Esophagus muscularis mucosa (tissue), 4 donors: ENCODE data around the gene CPEB1. TPM values are rescaled to one million over a fixed set of nuclear protein-coding genes. Genes with fewer than 3 reads are reported as not detected.

Experiments used
- DNase-seq: peaks from one replicate; pipeline ENCODE4 v3.0.0-alpha.2; 2017; ENCODE audit errors: extremely low spot score
- H3K27ac ChIP-seq, 4 donors: fragments of 200-600 bp; sonication (generic); replicated peaks in 1 of 4; 1 replicate in 3 of 4; 2 replicates in 1 of 4; pipeline ENCODE4 v1.5.1; 2016 to 2019; ENCODE audit warnings: mild to moderate bottlenecking in 1 of 4
- H3K27me3 ChIP-seq, 4 donors: fragments of 200-600 bp; sonication (generic); one replicate each; pipeline versions ENCODE4 v1.5.1 to v1.6.0; 2016 to 2019
- H3K36me3 ChIP-seq, 4 donors: fragments of 200-600 bp; sonication (generic); one replicate each; pipeline ENCODE4 v1.5.1; 2016 to 2019
- H3K4me1 ChIP-seq, 4 donors: fragments of 200-600 bp; sonication (generic); one replicate each; pipeline ENCODE4 v1.5.1; 2016 to 2019
- H3K4me3 ChIP-seq, 4 donors: fragments of 200-600 bp; sonication (generic); 1 replicate in 2 of 4; 2 replicates in 2 of 4; pipeline ENCODE4 v1.5.1; 2016 to 2019; ENCODE audit warnings: mild to moderate bottlenecking in 4 of 4, moderate library complexity in 1 of 4
- H3K9me3 ChIP-seq, 4 donors: fragments of 200-600 bp; sonication (generic); 1 replicate in 3 of 4; 2 replicates in 1 of 4; pipeline ENCODE4 v1.5.1; 2016 to 2019
- CTCF ChIP-seq, 3 experiments: fragments of 200-600 bp in 2 of 3; fragments of 450-650 bp in 1 of 3; sonication (generic) in 2 of 3; IDR thresholded peaks; one replicate each; pipeline ENCODE4 v1.5.1; 2017 to 2019; ENCODE audit warnings: antibody characterized with exemption in 3 of 3, mild to moderate bottlenecking in 2 of 3, moderate library complexity in 1 of 3
- EP300 ChIP-seq: sonication (generic); formaldehyde crosslinking; IDR thresholded peaks from one replicate; pipeline ENCODE4 v1.6.1; 2017; ENCODE audit warnings: antibody characterized with exemption
- POLR2A ChIP-seq: fragments of 450-650 bp; IDR thresholded peaks from one replicate; pipeline ENCODE4 v1.6.1; 2017; ENCODE audit warnings: antibody characterized with exemption, moderate library complexity, mild to moderate bottlenecking, low read depth
- POLR2AphosphoS5 ChIP-seq, 2 donors: sonication (generic); formaldehyde crosslinking; IDR thresholded peaks; one replicate each; pipeline ENCODE4 v1.6.1; 2017; ENCODE audit warnings: antibody characterized with exemption in 2 of 2
- WGBS: methylation state at CpG from one replicate; pipeline ENCODE4 v1.1.5; 2018; 5-methylcytosine and 5-hydroxymethylcytosine counted together
- intact Hi-C: fragments of 100-400 bp; cut with DNase I; formaldehyde crosslinking; loops from one replicate; pipeline ENCODE4 v1.15.1; 2023
- total RNA-seq, 4 donors: library from RNA; depleted of rRNA; stranded (reverse); fragments of >200 nt; gene quantifications; one replicate each; pipeline versions ENCODE4 v1.1.0 to v1.2.1, GENCODE V29; 2016

Gene CPEB1
- total RNA-seq, 4 donors from 2014 or later = 5.6 to 8.1 (median 5.9) TPM

- intact Hi-C loops = no loop called here
- no peaks in the 10 kb centered on the region for H3K4me1 ChIP-seq
- no peaks in the 10 kb centered on the region for H3K9me3 ChIP-seq
- WGBS = 67% methylated on average over 1 of the region's 1 CpG
- DNase-seq = no peak
- no peaks in the 10 kb centered on the region for H3K36me3 ChIP-seq
- TF ChIP-seq POLR2A = no peak
- TF ChIP-seq POLR2AphosphoS5 (IDR thresholded peaks at IDR 0.05) = no peak
- no peak for TF ChIP-seq EP300
- TF ChIP-seq CTCF (IDR thresholded peaks at IDR 0.05) = no peak
- no peak overlapping the region for H3K4me3 ChIP-seq
- H3K27ac ChIP-seq = no peak overlapping the region
- peaks cover 0 to 18% (median 0%) of the 10 kb centered on the region in 4 donors for H3K27me3 ChIP-seq
Observed at GRCh38 chr15:82660378-82660777, 13.2 kb upstream of the CPEB1 start.

GRCh38 chr15:82656641-82657266, 9.6 kb upstream of the CPEB1 start:
- TF ChIP-seq EP300 = no peak
- TF ChIP-seq CTCF (IDR thresholded peaks at IDR 0.05) = no peak
- no peak for TF ChIP-seq POLR2AphosphoS5 (IDR thresholded peaks at IDR 0.05)
- no peak for TF ChIP-seq POLR2A
- Histone ChIP-seq H3K27me3 (no peaks in the 10 kb centered on the region), H3K27ac (no peak overlapping the region), H3K4me1 (no peaks in the 10 kb centered on the region), H3K4me3 (no peak overlapping the region), H3K9me3 (no peaks in the 10 kb centered on the region), H3K36me3 (no peaks in the 10 kb centered on the region)
- DNase-seq = no peak
- WGBS = 60% methylated on average over 6 of the region's 7 CpGs
- intact Hi-C loops = no loop called here

- H3K9me3 ChIP-seq = no peaks in the 10 kb centered on the region
- 76% methylated on average over 3 of the region's 3 CpGs for WGBS
Observed at GRCh38 chr15:82655606-82656005, 8.4 kb upstream of the CPEB1 start.

GRCh38 chr15:82653483-82654168, 6.5 kb upstream of the CPEB1 start:
- 73% methylated on average over 3 of the region's 3 CpGs for WGBS
- TF ChIP-seq CTCF (IDR thresholded peaks at IDR 0.05) (no peak), POLR2A (no peak), EP300 (no peak), POLR2AphosphoS5 (IDR thresholded peaks at IDR 0.05) (no peak)

More at GRCh38 chr15:82655606-82656005, 8.4 kb upstream of the CPEB1 start:
- H3K4me3 ChIP-seq = no peak overlapping the region
- no peaks in the 10 kb centered on the region for H3K36me3 ChIP-seq
- no peak for DNase-seq
- intact Hi-C loops = no loop called here
- no peak for TF ChIP-seq POLR2AphosphoS5 (IDR thresholded peaks at IDR 0.05)
- H3K4me1 ChIP-seq = no peaks in the 10 kb centered on the region
- no peak overlapping the region for H3K27ac ChIP-seq
- H3K27me3 ChIP-seq = no peaks in the 10 kb centered on the region

GRCh38 chr15:82651708-82652107, 4.5 kb upstream of the CPEB1 start:
- H3K4me3 ChIP-seq = no peak overlapping the region
- intact Hi-C loops = no loop called here
- H3K27ac ChIP-seq = no peak overlapping the region
- no peaks in the 10 kb centered on the region for H3K36me3 ChIP-seq
- 85% methylated on average over 2 of the region's 2 CpGs for WGBS
- DNase-seq = no peak
- H3K4me1 ChIP-seq = peaks cover 16 to 22% (median 20%) of the 10 kb centered on the region in 4 donors
- H3K27me3 ChIP-seq = peaks cover 0 to 20% (median 5%) of the 10 kb centered on the region in 4 donors
- no peak for TF ChIP-seq EP300
- no peak for TF ChIP-seq POLR2A
- TF ChIP-seq CTCF (IDR thresholded peaks at IDR 0.05) = no peak
- TF ChIP-seq POLR2AphosphoS5 (IDR thresholded peaks at IDR 0.05) = no peak
- no peaks in the 10 kb centered on the region for H3K9me3 ChIP-seq

More at GRCh38 chr15:82653483-82654168, 6.5 kb upstream of the CPEB1 start:
- no peak for DNase-seq
- H3K4me3 ChIP-seq = no peak overlapping the region
- intact Hi-C loops = no loop called here
- H3K9me3 ChIP-seq = no peaks in the 10 kb centered on the region
- H3K36me3 ChIP-seq = no peaks in the 10 kb centered on the region
- H3K27me3 ChIP-seq = peaks cover 0 to under 1% (median 0%) of the 10 kb centered on the region in 4 donors
- H3K27ac ChIP-seq = no peak overlapping the region
- peaks cover 0 to 2% (median under 1%) of the 10 kb centered on the region in 4 donors for H3K4me1 ChIP-seq
